Measurements from ENCODE around the gene KRTAP2-2. TPM values are rescaled to one million over a fixed set of nuclear protein-coding genes. Genes with fewer than 3 reads are reported as not detected.

Gene KRTAP2-2
- total RNA-seq, 1 experiment from 2014 or later, result not detected

- Mint-ChIP-seq H3K36me3 (no peaks in the 10 kb centered on the region), H3K27me3 (ENCODE audit: low read depth) (no peaks in the 10 kb centered on the region), H3K9me3 (0 out of 2 replicates have a peak, but pooled peaks cover 7% of the 10 kb centered on the region), H3K4me1 (peaks cover 15% of the 10 kb centered on the region), H3K27ac (no peak overlapping the region), H3K4me3 (no peak overlapping the region)
- CTCF ChIA-PET, result no interaction called here
- TF ChIP-seq MYBL2 (CRISPR knock-in tag; IDR thresholded peaks at IDR 0.05), result no peak
- TF ChIP-seq, protein P1, sequence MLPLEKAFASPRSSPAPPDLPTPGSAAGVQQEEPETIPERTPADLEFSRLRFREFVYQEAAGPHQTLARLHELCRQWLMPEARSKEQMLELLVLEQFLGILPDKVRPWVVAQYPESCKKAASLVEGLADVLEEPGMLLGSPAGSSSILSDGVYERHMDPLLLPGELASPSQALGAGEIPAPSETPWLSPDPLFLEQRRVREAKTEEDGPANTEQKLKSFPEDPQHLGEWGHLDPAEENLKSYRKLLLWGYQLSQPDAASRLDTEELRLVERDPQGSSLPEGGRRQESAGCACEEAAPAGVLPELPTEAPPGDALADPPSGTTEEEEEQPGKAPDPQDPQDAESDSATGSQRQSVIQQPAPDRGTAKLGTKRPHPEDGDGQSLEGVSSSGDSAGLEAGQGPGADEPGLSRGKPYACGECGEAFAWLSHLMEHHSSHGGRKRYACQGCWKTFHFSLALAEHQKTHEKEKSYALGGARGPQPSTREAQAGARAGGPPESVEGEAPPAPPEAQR (CRISPR knock-in tag; IDR thresholded peaks at IDR 0.05), result no peak
- DNase-seq (ENCODE audit: low spot score) (no peak), ATAC-seq (no peak)
- POLR2A ChIA-PET, result no interaction called here
Measured at GRCh38 chr17:41009301-41009760, 45.7 kb downstream of the KRTAP2-2 start.

DNA sequence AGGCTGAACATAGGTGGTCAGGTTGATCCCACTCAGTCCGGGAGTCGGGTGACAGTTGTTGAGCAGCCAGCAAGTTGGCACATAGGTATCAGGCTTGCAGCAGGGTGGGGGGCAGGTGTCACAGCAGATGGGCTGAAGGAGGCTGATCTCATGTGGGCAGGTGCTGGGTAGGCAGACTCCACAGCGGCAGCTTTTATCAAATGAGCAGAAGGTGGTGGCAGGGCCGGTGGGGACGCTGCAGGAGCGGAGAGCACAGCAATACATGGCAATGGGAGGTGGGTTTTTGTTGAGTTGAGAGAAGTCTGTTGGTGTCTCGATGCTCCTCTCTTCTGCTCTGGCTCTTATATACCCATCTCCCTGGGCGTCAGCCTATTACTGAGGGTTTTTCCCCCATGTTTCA lies 46.2 kb downstream of the KRTAP2-2 start, which contains the start of gene KRTAP3-1:
Gene KRTAP3-1 (minus strand): TSS at position 318 of the 400 bp plus-strand sequence. CDS start 54 bp downstream, at position 264.
- ATAC-seq, result peak; percentile 30
- CTCF ChIA-PET, result no interaction called here

More for the DNA sequence above, 46.2 kb downstream of the KRTAP2-2 start, which contains the start of gene KRTAP3-1:
- TF ChIP-seq USF2 (CRISPR knock-in tag; IDR thresholded peaks at IDR 0.05) (no peak), ZNF416 (CRISPR knock-in tag; IDR thresholded peaks at IDR 0.05) (no peak), CBFB (CRISPR knock-in tag; IDR thresholded peaks at IDR 0.05; ENCODE audit: low read depth) (no peak), EMX1 (CRISPR knock-in tag; IDR thresholded peaks at IDR 0.05) (no peak), TCF7 (CRISPR knock-in tag; IDR thresholded peaks at IDR 0.05; ENCODE audit: low read depth) (no peak), JAZF1 (CRISPR knock-in tag; IDR thresholded peaks at IDR 0.05) (no peak)
- TF ChIP-seq, protein P2, sequence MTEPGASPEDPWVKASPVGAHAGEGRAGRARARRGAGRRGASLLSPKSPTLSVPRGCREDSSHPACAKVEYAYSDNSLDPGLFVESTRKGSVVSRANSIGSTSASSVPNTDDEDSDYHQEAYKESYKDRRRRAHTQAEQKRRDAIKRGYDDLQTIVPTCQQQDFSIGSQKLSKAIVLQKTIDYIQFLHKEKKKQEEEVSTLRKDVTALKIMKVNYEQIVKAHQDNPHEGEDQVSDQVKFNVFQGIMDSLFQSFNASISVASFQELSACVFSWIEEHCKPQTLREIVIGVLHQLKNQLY (CRISPR knock-in tag; IDR thresholded peaks at IDR 0.05), result no peak
- TF ChIP-seq, protein P3, sequence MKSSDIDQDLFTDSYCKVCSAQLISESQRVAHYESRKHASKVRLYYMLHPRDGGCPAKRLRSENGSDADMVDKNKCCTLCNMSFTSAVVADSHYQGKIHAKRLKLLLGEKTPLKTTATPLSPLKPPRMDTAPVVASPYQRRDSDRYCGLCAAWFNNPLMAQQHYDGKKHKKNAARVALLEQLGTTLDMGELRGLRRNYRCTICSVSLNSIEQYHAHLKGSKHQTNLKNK (CRISPR knock-in tag; IDR thresholded peaks at IDR 0.05), result no peak
- Mint-ChIP-seq H3K4me1 (peaks cover 15% of the 10 kb centered on the region), H3K4me3 (no peak within 1 kb of the TSS), H3K27me3 (ENCODE audit: low read depth) (no peaks in the 10 kb centered on the region), H3K36me3 (no peaks in the 10 kb centered on the region), H3K9me3 (0 out of 2 replicates have a peak, but pooled peaks cover 7% of the 10 kb centered on the region), H3K27ac (peak within 1 kb of the TSS; percentile 36; the same call in 1 of the 2 replicates)
- DNase-seq (ENCODE audit: low spot score), result no peak
- POLR2A ChIA-PET, result no interaction called here

Other genes with a start within 250 kb of the KRTAP2-2 start
- gene KRT10, start 232.6 kb downstream of the KRTAP2-2 start, total RNA-seq (2021), result 23.2 to 27.6 TPM (median 24.2 TPM) in 3 replicates
- gene KRT12, start 188.0 kb downstream of the KRTAP2-2 start, total RNA-seq (2021), result not detected in 3 replicates
- 0.21 to 0.42 TPM (median 0.30 TPM) in 3 replicates for gene KRT20, start 170.0 kb downstream of the KRTAP2-2 start, total RNA-seq (2021)
- gene KRT23, start 117.6 kb downstream of the KRTAP2-2 start, total RNA-seq (2021), result not detected in 3 replicates
- gene KRT39, start 88.3 kb downstream of the KRTAP2-2 start, total RNA-seq (2021), result not detected in 3 replicates
- not detected in 3 replicates for gene KRT40, start 70.9 kb downstream of the KRTAP2-2 start, total RNA-seq (2021)
- not detected in 3 replicates for gene KRTAP3-3, start 61.1 kb downstream of the KRTAP2-2 start, total RNA-seq (2021)
- gene KRTAP3-2, start 55.3 kb downstream of the KRTAP2-2 start, total RNA-seq (2021), result not detected in 3 replicates
- gene KRTAP3-1, start 46.1 kb downstream of the KRTAP2-2 start, total RNA-seq (2021), result not detected in 3 replicates
- gene KRTAP1-5, start 28.0 kb downstream of the KRTAP2-2 start, total RNA-seq (2021), result not detected in 3 replicates
- gene KRTAP1-4, start 25.0 kb downstream of the KRTAP2-2 start, total RNA-seq (2021), result not detected in 3 replicates
- gene KRTAP1-3, start 20.4 kb downstream of the KRTAP2-2 start, total RNA-seq (2021), result not detected in 3 replicates
- not detected in 3 replicates for gene KRTAP1-1, start 13.8 kb downstream of the KRTAP2-2 start, total RNA-seq (2021)
- gene KRTAP2-1, start 7.9 kb downstream of the KRTAP2-2 start, total RNA-seq (2021), result not detected in 3 replicates
- not detected in 3 replicates for gene KRTAP2-3, start 4.9 kb upstream of the KRTAP2-2 start, total RNA-seq (2021)
- not detected in 3 replicates for gene KRTAP2-4, start 10.6 kb upstream of the KRTAP2-2 start, total RNA-seq (2021)
- not detected in 3 replicates for gene KRTAP4-7, start 28.9 kb upstream of the KRTAP2-2 start, total RNA-seq (2021)
- not detected in 3 replicates for gene KRTAP4-8, start 42.9 kb upstream of the KRTAP2-2 start, total RNA-seq (2021)
- gene KRTAP4-16, start 47.0 kb upstream of the KRTAP2-2 start, total RNA-seq (2021), result not detected in 3 replicates
- not detected in 3 replicates for gene KRTAP4-9, start 50.2 kb upstream of the KRTAP2-2 start, total RNA-seq (2021)
- gene KRTAP4-11, start 63.1 kb upstream of the KRTAP2-2 start, total RNA-seq (2021), result not detected in 3 replicates
- not detected in 3 replicates for gene KRTAP4-12, start 69.0 kb upstream of the KRTAP2-2 start, total RNA-seq (2021)
- not detected in 3 replicates for gene KRTAP4-6, start 85.3 kb upstream of the KRTAP2-2 start, total RNA-seq (2021)
- not detected in 3 replicates for gene KRTAP4-5, start 94.6 kb upstream of the KRTAP2-2 start, total RNA-seq (2021)
- not detected in 3 replicates for gene KRTAP4-4, start 105.5 kb upstream of the KRTAP2-2 start, total RNA-seq (2021)
- gene KRTAP4-3, start 113.0 kb upstream of the KRTAP2-2 start, total RNA-seq (2021), result not detected in 3 replicates
- not detected in 3 replicates for gene KRTAP4-2, start 123.0 kb upstream of the KRTAP2-2 start, total RNA-seq (2021)
- gene KRTAP4-1, start 129.7 kb upstream of the KRTAP2-2 start, total RNA-seq (2021), result not detected in 3 replicates
- not detected in 3 replicates for gene KRTAP9-1, start 134.7 kb upstream of the KRTAP2-2 start, total RNA-seq (2021)
- gene KRTAP9-2, start 171.4 kb upstream of the KRTAP2-2 start, total RNA-seq (2021), result not detected in 3 replicates
- not detected in 3 replicates for gene KRTAP9-3, start 177.2 kb upstream of the KRTAP2-2 start, total RNA-seq (2021)
- not detected in 3 replicates for gene KRTAP9-8, start 182.8 kb upstream of the KRTAP2-2 start, total RNA-seq (2021)
- not detected in 3 replicates for gene KRTAP9-4, start 194.5 kb upstream of the KRTAP2-2 start, total RNA-seq (2021)
- gene KRTAP9-9, start 200.2 kb upstream of the KRTAP2-2 start, total RNA-seq (2021), result not detected in 3 replicates
- gene KRTAP9-6, start 210.1 kb upstream of the KRTAP2-2 start, total RNA-seq (2021), result not detected in 3 replicates
- gene KRTAP9-7, start 220.5 kb upstream of the KRTAP2-2 start, total RNA-seq (2021), result not detected in 3 replicates
- gene KRTAP29-1, start 247.6 kb upstream of the KRTAP2-2 start, total RNA-seq (2021), result not detected in 3 replicates